Neural cell (in vitro differentiated cells): ENCODE measurements around the gene MAGT1. TPM values are rescaled to one million over a fixed set of nuclear protein-coding genes. Genes with fewer than 3 reads are reported as not detected.

Experiments
- H2AFZ ChIP-seq: fragments of 200-600, 300-800 bp; sonication (generic), shearing (Covaris generic); 2 replicates; pipeline ENCODE4 v1.6.0; 2014; ENCODE audit warnings: low read depth, mild to moderate bottlenecking, antibody characterized with exemption, low read length, moderate library complexity
- H3F3A ChIP-seq: fragments of 200-600 bp; shearing (Covaris generic); 2 replicates; pipeline ENCODE4 v1.6.1; 2016; ENCODE audit warnings: mild to moderate bottlenecking, moderate library complexity, mixed read lengths, antibody characterized with exemption, low read length; ENCODE audit not compliant: insufficient read depth, poor library complexity, severe bottlenecking
- H3K27ac ChIP-seq: fragments of 200-600, 300-800 bp; sonication (generic), shearing (Covaris generic); 2 replicates; pipeline ENCODE4 v1.5.1; 2014; ENCODE audit warnings: mild to moderate bottlenecking, low read length, moderate library complexity
- H3K27me3 ChIP-seq: fragments of 300-800, 200-600 bp; sonication (generic), shearing (Covaris generic); 2 replicates; pipeline ENCODE4 v1.6.0; 2014; ENCODE audit warnings: mild to moderate bottlenecking, low read depth, low read length, moderate library complexity; ENCODE audit not compliant: insufficient read depth
- H3K36me3 ChIP-seq: fragments of 300-800, 200-600 bp; sonication (generic), shearing (Covaris generic); 2 replicates; pipeline ENCODE4 v1.5.1; 2014; ENCODE audit warnings: mild to moderate bottlenecking, antibody characterized with exemption, low read length, moderate library complexity; ENCODE audit not compliant: insufficient read depth
- H3K4me2 ChIP-seq: fragments of 300-800, 200-600 bp; sonication (generic), shearing (Covaris generic); 2 replicates; pipeline ENCODE4 v1.6.0; 2014; ENCODE audit warnings: mild to moderate bottlenecking, low read length
- H3K4me3 ChIP-seq: fragments of 300-800, 200-600 bp; sonication (generic), shearing (Covaris generic); 2 replicates; pipeline ENCODE4 v1.5.1; 2014; ENCODE audit warnings: mild to moderate bottlenecking, low read length, moderate library complexity
- H3K79me2 ChIP-seq: fragments of 200-600 bp; shearing (Covaris generic); replicated peaks from 2 replicates; pipeline ENCODE4 v1.6.0; 2014; ENCODE audit warnings: mild to moderate bottlenecking, low read length, moderate library complexity; ENCODE audit not compliant: insufficient read depth
- H3K9ac ChIP-seq: fragments of 300-800, 200-600 bp; sonication (generic), shearing (Covaris generic); 2 replicates; pipeline ENCODE4 v1.6.1; 2016; ENCODE audit warnings: mild to moderate bottlenecking, low read length, mixed read lengths
- H3K9me2 ChIP-seq: fragments of 200-600 bp; shearing (Covaris generic); 2 replicates; pipeline ENCODE4 v1.6.1; 2016; ENCODE audit warnings: mild to moderate bottlenecking, low read length, mixed read lengths; ENCODE audit not compliant: insufficient read depth
- H3K9me3 ChIP-seq: fragments of 200-600, 300-800 bp; sonication (generic), shearing (Covaris generic); 2 replicates; pipeline ENCODE4 v1.6.1; 2016; ENCODE audit warnings: mild to moderate bottlenecking, mixed run types, low read length, moderate library complexity, mixed read lengths
- H4K20me1 ChIP-seq: fragments of 200-600 bp; shearing (Covaris generic); 2 replicates; pipeline ENCODE4 v1.6.1; 2016; ENCODE audit warnings: mild to moderate bottlenecking, mixed run types; ENCODE audit not compliant: insufficient read depth
- CTCF ChIP-seq: fragments of 450-650 bp; IDR thresholded peaks from 2 replicates; pipeline ENCODE4 v1.5.1; 2014; ENCODE audit warnings: antibody characterized with exemption, mild to moderate bottlenecking, moderate library complexity; ENCODE audit not compliant: poor library complexity, severe bottlenecking
- EP300 ChIP-seq: fragments of 450-650 bp; conservative IDR thresholded peaks from 2 replicates; pipeline ENCODE4 v1.6.1; 2014; ENCODE audit warnings: antibody characterized with exemption, mild to moderate bottlenecking, moderate library complexity; ENCODE audit not compliant: poor library complexity, severe bottlenecking
- EZH2 ChIP-seq: fragments of 200-600, 300-800 bp; shearing (Covaris generic), sonication (generic); IDR thresholded peaks from 2 replicates; pipeline ENCODE4 v1.6.1; 2014; ENCODE audit warnings: antibody characterized with exemption, low read length, borderline replicate concordance, mild to moderate bottlenecking; ENCODE audit not compliant: insufficient read depth, poor library complexity, severe bottlenecking
- MXI1 ChIP-seq: fragments of 450-650 bp; conservative IDR thresholded peaks from 2 replicates; pipeline ENCODE4 v1.6.1; 2014; ENCODE audit warnings: antibody characterized with exemption, mild to moderate bottlenecking; ENCODE audit not compliant: poor library complexity, severe bottlenecking
- POLR2AphosphoS5 ChIP-seq: IDR thresholded peaks from 2 replicates; pipeline ENCODE4 v1.6.1; 2012
- RAD21 ChIP-seq: fragments of 450-650 bp; conservative IDR thresholded peaks from 2 replicates; pipeline ENCODE4 v1.6.1; 2014; ENCODE audit warnings: antibody characterized with exemption, mild to moderate bottlenecking, moderate library complexity
- REST ChIP-seq: IDR thresholded peaks from 2 replicates; pipeline ENCODE4 v1.6.1; 2012; ENCODE audit warnings: borderline replicate concordance
- SMC3 ChIP-seq: fragments of 450-650 bp; conservative IDR thresholded peaks from 2 replicates; pipeline ENCODE4 v1.6.1; 2014; ENCODE audit warnings: antibody characterized with exemption, mild to moderate bottlenecking, moderate library complexity; ENCODE audit not compliant: poor library complexity
- TAF1 ChIP-seq: IDR thresholded peaks from 2 replicates; pipeline ENCODE4 v1.6.1; 2012; ENCODE audit warnings: low read depth
- polyA plus RNA-seq: library from polyadenylated mRNA; depleted of rRNA; stranded (reverse); fragments of >200 nt; gene quantifications from 2 replicates; pipeline ENCODE4 v1.2.3, GENCODE V29; 2014

The MAGT1 gene
- polyA plus RNA-seq, 1 donor from 2014 or later = 3.6 TPM

DNA sequence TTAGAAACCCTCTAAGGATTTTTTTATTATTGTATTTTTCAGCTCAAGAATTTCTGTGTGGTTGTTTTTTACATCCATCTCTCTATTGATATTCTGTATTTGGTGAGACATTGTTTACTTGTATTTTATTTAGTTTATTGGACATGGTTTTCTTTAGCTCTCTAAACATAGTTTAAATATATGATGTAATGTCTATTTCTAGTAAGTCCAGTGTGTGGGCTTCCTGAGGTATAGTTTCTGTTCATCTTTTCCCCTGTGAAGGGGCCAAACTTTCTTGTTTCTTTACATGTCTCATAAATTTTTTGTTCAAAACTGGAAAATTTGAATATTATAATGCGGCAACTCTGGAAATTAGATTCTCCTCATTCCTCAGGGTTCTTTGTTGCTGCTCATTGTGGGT is 81.0 kb downstream of the MAGT1 start:
- H4K20me1 ChIP-seq = no peaks in the 10 kb centered on the region
- no peak overlapping the region for H3K27ac ChIP-seq
- no peaks in the 10 kb centered on the region for H3K9me3 ChIP-seq
- H3K27me3 ChIP-seq = no peaks in the 10 kb centered on the region
- no peaks in the 10 kb centered on the region for H3K9me2 ChIP-seq
- TF ChIP-seq TAF1 = no peak
- TF ChIP-seq EP300 = no peak
- TF ChIP-seq POLR2AphosphoS5 = no peak
- TF ChIP-seq RAD21 = no peak
- no peak for TF ChIP-seq MXI1
- no peak for TF ChIP-seq SMC3
- no peak for TF ChIP-seq CTCF
- no peak for TF ChIP-seq REST
- TF ChIP-seq EZH2 = no peak
- no peak overlapping the region for H3K4me2 ChIP-seq
- no peaks in the 10 kb centered on the region for H3K79me2 ChIP-seq
- H2AFZ ChIP-seq = no peak overlapping the region
- H3K9ac ChIP-seq = no peak overlapping the region
- no peaks in the 10 kb centered on the region for H3K36me3 ChIP-seq
- no peak overlapping the region for H3K4me3 ChIP-seq
- no peaks in the 10 kb centered on the region for H3F3A ChIP-seq

DNA sequence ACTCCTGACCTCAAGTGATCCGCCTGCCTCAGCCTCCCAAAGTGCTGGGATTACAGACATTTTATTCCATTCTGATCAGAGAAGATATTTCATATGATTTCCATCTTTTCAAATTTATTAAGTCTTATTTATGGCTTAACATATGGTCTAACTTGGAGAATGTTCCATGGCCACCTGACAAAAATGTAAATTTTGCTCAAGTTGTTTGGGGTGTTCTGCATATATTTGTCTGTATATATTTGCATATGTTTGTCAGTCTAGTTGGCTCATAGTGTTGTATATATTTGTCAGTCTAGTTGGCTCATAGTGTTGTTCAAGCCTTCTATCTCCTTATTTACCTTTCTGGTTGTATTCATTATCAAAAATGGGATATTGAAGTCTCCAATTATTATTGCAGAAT is 93.0 kb downstream of the MAGT1 start:
- H3K79me2 ChIP-seq = no peaks in the 10 kb centered on the region
- H3K9ac ChIP-seq = no peak overlapping the region
- H2AFZ ChIP-seq = no peak overlapping the region
- H3K36me3 ChIP-seq = no peaks in the 10 kb centered on the region
- no peaks in the 10 kb centered on the region for H3K9me2 ChIP-seq
- no peaks in the 10 kb centered on the region for H3K27me3 ChIP-seq
- no peaks in the 10 kb centered on the region for H3F3A ChIP-seq
- no peak overlapping the region for H3K27ac ChIP-seq
- H4K20me1 ChIP-seq = no peaks in the 10 kb centered on the region
- no peak overlapping the region for H3K4me3 ChIP-seq
- H3K4me2 ChIP-seq = no peak overlapping the region
- TF ChIP-seq TAF1 (no peak), REST (no peak), MXI1 (no peak), RAD21 (no peak), EZH2 (no peak), EP300 (no peak), CTCF (no peak), SMC3 (no peak), POLR2AphosphoS5 (no peak)
- no peaks in the 10 kb centered on the region for H3K9me3 ChIP-seq
